Measurements from ENCODE around the gene WDR41.
"Not testable (repeated sequence)": the region's sequence is repeated elsewhere in the genome, so short reads cannot be mapped to it uniquely, and the experiment has no call there.

WDR41 gene

GRCh38 chr5:77391240-77391765 lies 100.8 kb downstream of the WDR41 start:
- DNase-seq (ENCODE audit: low read depth) = no peak
- H3K4me3 ChIP-seq (ENCODE audit: low read depth, low read length) = no peak overlapping the region
- in situ Hi-C loops (cut with HindIII; ENCODE audit: low sequenced_read_pairs) = no loop called here
- no peak for TF ChIP-seq CTCF (IDR thresholded peaks at IDR 0.05; ENCODE audit: low read depth, low read length, missing control alignments)

GRCh38 chr5:77390795-77391194 lies 101.3 kb downstream of the WDR41 start:
- no peak for TF ChIP-seq CTCF (IDR thresholded peaks at IDR 0.05; ENCODE audit: low read depth, low read length, missing control alignments)

GRCh38 chr5:77390221-77390620 lies 101.9 kb downstream of the WDR41 start:
- DNase-seq (ENCODE audit: low read depth) = no peak
- no peak overlapping the region for H3K4me3 ChIP-seq (ENCODE audit: low read depth, low read length)
- in situ Hi-C loops (cut with HindIII; ENCODE audit: low sequenced_read_pairs) = no loop called here
- TF ChIP-seq CTCF (IDR thresholded peaks at IDR 0.05; ENCODE audit: low read depth, low read length, missing control alignments) = no peak

More at GRCh38 chr5:77390795-77391194, 101.3 kb downstream of the WDR41 start:
- in situ Hi-C loops (cut with HindIII; ENCODE audit: low sequenced_read_pairs) = no loop called here
- DNase-seq (ENCODE audit: low read depth) = peak; percentile 42
- no peak overlapping the region for H3K4me3 ChIP-seq (ENCODE audit: low read depth, low read length)

- no peak overlapping the region for H3K4me3 ChIP-seq (ENCODE audit: low read depth, low read length)
- TF ChIP-seq CTCF (IDR thresholded peaks at IDR 0.05; ENCODE audit: low read depth, low read length, missing control alignments) = no peak
- DNase-seq (ENCODE audit: low read depth) = no peak
- in situ Hi-C loops (cut with HindIII; ENCODE audit: low sequenced_read_pairs) = no loop called here
These were observed 102.4 kb downstream of the WDR41 start for GRCh38 chr5:77389746-77390145.

GRCh38 chr5:77386340-77386739 lies 105.8 kb downstream of the WDR41 start:
- in situ Hi-C loops (cut with HindIII; ENCODE audit: low sequenced_read_pairs); DNase-seq (ENCODE audit: low read depth); H3K4me3 ChIP-seq (ENCODE audit: low read depth, low read length): not testable (repeated sequence)

GRCh38 chr5:77383336-77383735 lies 108.8 kb downstream of the WDR41 start:
- DNase-seq (ENCODE audit: low read depth); H3K4me3 ChIP-seq (ENCODE audit: low read depth, low read length); in situ Hi-C loops (cut with HindIII; ENCODE audit: low sequenced_read_pairs): not testable (repeated sequence)
